RWPE2 (cell line): ENCODE measurements around the gene RBMS3.

Experiments
- ATAC-seq: fragments of 200-7000 bp; cut with Tn5 transposase; 3 replicates; pipeline ENCODE4 v1.9.1; 2021; ENCODE audit warnings: low read depth
- DNase-seq: peaks from one replicate; pipeline ENCODE4 v3.0.0-alpha.2; 2020; ENCODE audit warnings: low spot score
- H3K27ac ChIP-seq: fragments of 450-650 bp; 2 replicates; pipeline ENCODE4 v1.5.1; 2017; ENCODE audit warnings: mild to moderate bottlenecking; ENCODE audit not compliant: poor library complexity, severe bottlenecking
- H3K27me3 ChIP-seq: fragments of 250-450 bp; sonication (Bioruptor Pico); 2 replicates; pipeline ENCODE4 v1.5.1; 2021; ENCODE audit warnings: mild to moderate bottlenecking, moderate library complexity; ENCODE audit not compliant: insufficient read depth, poor library complexity, severe bottlenecking
- H3K36me3 ChIP-seq: fragments of 250-450 bp; sonication (Bioruptor Pico); 2 replicates; pipeline ENCODE4 v1.5.1; 2020; ENCODE audit warnings: low read depth, mild to moderate bottlenecking, moderate library complexity
- H3K4me1 ChIP-seq: fragments of 250-450 bp; sonication (Bioruptor Pico); 2 replicates; pipeline ENCODE4 v1.5.1; 2021; ENCODE audit warnings: mild to moderate bottlenecking, moderate library complexity; ENCODE audit not compliant: insufficient read depth, poor library complexity, severe bottlenecking
- H3K4me3 ChIP-seq: fragments of 250-450 bp; sonication (Bioruptor Pico); 2 replicates; pipeline ENCODE4 v1.5.1; 2021; ENCODE audit warnings: mild to moderate bottlenecking, moderate library complexity; ENCODE audit not compliant: severe bottlenecking
- H3K9me3 ChIP-seq: fragments of 250-450 bp; sonication (Bioruptor Pico); 2 replicates; pipeline ENCODE4 v1.5.1; 2021; ENCODE audit warnings: mild to moderate bottlenecking, moderate library complexity; ENCODE audit not compliant: severe bottlenecking
- TF ChIP-seq, protein P1 (sequence below): fragments of 450-650 bp; IDR thresholded peaks from one replicate; pipeline ENCODE4 v1.5.1; 2017; ENCODE audit warnings: mild to moderate bottlenecking, moderate library complexity; ENCODE audit not compliant: poor library complexity, severe bottlenecking

The RBMS3 gene

DNA sequence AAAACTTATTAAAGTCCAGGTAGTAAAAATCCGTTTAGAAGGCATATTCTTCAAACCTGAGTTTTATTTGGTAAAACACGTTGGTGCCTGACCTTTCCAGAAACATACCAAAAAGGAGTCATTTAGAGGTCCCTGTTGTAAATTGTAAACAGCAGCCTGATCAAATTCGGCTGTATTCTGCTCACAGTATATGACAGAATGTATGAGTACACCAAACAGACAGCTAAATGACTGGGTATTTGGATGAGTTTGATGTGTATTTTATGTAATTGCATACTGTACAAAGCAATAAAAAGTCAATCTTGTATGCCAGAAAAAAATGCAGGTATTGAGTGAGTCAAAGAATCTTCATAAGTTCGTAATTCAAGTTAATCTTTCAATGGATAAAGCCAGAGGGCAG, 330.4 kb downstream of the RBMS3 start:
- H3K4me3 ChIP-seq = no peak overlapping the region
- no peak for ATAC-seq
- no peak for DNase-seq
- no peaks in the 10 kb centered on the region for H3K27me3 ChIP-seq
- TF ChIP-seq, protein P1, sequence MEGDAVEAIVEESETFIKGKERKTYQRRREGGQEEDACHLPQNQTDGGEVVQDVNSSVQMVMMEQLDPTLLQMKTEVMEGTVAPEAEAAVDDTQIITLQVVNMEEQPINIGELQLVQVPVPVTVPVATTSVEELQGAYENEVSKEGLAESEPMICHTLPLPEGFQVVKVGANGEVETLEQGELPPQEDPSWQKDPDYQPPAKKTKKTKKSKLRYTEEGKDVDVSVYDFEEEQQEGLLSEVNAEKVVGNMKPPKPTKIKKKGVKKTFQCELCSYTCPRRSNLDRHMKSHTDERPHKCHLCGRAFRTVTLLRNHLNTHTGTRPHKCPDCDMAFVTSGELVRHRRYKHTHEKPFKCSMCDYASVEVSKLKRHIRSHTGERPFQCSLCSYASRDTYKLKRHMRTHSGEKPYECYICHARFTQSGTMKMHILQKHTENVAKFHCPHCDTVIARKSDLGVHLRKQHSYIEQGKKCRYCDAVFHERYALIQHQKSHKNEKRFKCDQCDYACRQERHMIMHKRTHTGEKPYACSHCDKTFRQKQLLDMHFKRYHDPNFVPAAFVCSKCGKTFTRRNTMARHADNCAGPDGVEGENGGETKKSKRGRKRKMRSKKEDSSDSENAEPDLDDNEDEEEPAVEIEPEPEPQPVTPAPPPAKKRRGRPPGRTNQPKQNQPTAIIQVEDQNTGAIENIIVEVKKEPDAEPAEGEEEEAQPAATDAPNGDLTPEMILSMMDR = no peak
- no peaks in the 10 kb centered on the region for H3K4me1 ChIP-seq
- no peaks in the 10 kb centered on the region for H3K36me3 ChIP-seq
- no peaks in the 10 kb centered on the region for H3K9me3 ChIP-seq
- no peak overlapping the region for H3K27ac ChIP-seq

DNA sequence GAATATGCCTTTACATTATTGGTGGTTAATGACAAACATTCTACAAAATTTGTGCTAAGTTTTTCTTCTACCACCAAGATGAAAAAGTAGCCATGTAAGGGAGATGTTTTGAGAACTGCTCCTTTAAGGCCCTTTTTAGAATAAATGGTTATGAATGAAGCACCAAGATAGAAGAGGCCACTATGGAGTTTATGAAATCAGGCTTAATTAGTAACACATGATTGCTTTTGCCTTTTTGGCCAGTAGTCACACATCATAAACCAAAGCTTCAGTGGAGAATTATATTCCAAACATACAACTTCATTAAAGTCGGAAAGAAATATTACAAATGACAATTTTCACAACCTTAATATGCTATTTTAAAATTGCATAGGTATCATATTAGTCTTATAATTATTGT, 331.7 kb downstream of the RBMS3 start:
- TF ChIP-seq, protein P1 = no peak
- no peak overlapping the region for H3K4me3 ChIP-seq
- ATAC-seq (no peak), DNase-seq (no peak)
- no peak overlapping the region for H3K27ac ChIP-seq
- no peaks in the 10 kb centered on the region for H3K36me3 ChIP-seq
- no peaks in the 10 kb centered on the region for H3K9me3 ChIP-seq
- no peaks in the 10 kb centered on the region for H3K27me3 ChIP-seq
- no peaks in the 10 kb centered on the region for H3K4me1 ChIP-seq

DNA sequence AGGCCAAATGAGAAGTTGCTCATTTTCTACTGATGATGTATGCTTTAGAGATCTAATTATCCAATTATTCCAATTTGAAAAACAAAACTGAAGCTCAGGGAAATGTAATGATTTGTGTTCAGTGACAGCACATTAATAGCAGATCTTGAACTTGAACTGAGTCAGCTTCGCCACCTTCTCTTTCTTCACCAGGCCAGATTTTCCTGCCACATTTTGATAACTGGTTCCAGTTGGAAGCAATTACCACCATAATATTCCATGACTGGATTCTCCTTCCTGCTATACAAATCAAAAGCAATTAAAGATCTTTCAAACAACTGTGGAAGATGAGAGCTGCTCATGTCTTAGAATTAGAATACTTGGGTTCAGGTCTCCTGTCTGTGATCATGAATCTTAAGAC, 334.1 kb downstream of the RBMS3 start:
- DNase-seq (no peak), ATAC-seq (no peak)
- Histone ChIP-seq H3K27ac (no peak overlapping the region), H3K4me3 (no peak overlapping the region), H3K9me3 (no peaks in the 10 kb centered on the region), H3K27me3 (no peaks in the 10 kb centered on the region), H3K36me3 (no peaks in the 10 kb centered on the region), H3K4me1 (no peaks in the 10 kb centered on the region)
- TF ChIP-seq, protein P1 = no peak

DNA sequence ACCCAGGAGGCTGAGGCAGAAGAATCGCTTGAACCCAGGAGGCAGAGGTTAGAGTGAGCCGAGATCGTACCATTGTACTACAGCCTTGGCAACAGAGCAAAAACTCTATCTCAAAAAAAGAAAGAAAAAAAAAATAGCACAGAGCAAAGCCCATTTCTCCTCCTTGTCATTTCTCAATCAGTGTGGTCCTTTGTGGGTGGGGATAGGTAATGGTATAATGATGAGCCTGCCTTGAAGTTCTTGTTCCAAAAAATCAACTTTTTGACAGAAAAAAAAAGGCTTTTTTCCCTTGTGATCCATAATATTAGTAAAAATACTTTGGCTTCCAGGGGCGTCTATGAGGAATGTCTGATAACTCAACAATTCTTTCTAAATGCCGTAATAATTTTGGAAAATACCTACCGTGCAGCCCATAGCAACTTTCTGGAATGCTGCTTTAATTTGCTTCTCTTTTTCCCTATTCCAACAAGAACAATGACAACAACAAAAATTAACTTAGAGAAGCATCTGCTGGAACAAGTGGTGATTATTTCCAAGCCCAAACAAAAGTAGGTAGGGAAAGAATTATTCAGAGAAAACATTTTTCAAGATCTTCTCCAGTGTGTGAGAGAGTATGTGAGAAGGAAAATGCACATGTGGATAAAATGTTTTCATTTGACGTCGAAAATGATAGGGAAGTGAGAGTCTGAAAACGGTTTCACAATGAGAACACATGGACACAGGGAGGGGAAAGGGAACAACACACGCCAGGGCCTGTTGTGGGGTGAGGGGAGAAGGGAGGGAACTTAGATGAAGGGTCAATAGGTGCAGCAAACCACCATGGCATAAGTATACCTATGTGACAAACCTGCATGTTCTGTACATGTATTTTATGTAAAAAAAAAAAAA, 337.8 kb downstream of the RBMS3 start:
- H3K36me3 ChIP-seq = no peaks in the 10 kb centered on the region
- H3K9me3 ChIP-seq = no peaks in the 10 kb centered on the region
- no peak overlapping the region for H3K27ac ChIP-seq
- ATAC-seq (no peak), DNase-seq (no peak)
- no peaks in the 10 kb centered on the region for H3K4me1 ChIP-seq
- TF ChIP-seq, protein P1 = no peak
- no peak overlapping the region for H3K4me3 ChIP-seq
- H3K27me3 ChIP-seq = no peaks in the 10 kb centered on the region

DNA sequence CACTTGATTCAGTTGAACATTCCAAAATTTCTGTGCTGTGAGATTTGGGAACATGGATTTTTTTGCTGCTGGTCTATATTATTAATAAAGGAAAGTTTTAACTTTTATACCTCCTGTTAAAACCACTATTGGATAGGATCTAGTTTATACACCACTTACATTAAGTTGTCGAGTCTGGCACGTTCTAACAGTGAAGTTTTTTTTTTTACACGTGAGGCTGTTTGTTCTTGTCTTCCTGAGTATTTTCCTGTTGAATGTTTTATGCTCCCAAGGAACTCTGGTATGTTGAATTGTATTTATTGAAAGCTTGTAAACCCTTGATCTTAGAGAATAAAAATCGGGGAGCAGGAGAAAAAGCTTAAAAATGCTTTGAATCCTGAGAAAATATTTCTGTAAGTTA, 338.8 kb downstream of the RBMS3 start:
- ATAC-seq (no peak), DNase-seq (no peak)
- Histone ChIP-seq H3K4me3 (no peak overlapping the region), H3K36me3 (no peaks in the 10 kb centered on the region), H3K27ac (no peak overlapping the region), H3K9me3 (no peaks in the 10 kb centered on the region), H3K27me3 (no peaks in the 10 kb centered on the region), H3K4me1 (no peaks in the 10 kb centered on the region)
- TF ChIP-seq, protein P1 = no peak
